PC-3 (cell line): ENCODE measurements around the gene BSN.

Experiments used
- CTCF ChIP-seq: fragments of 300-600 bp; sonication (generic); conservative IDR thresholded peaks from 2 replicates; pipeline ENCODE4 v1.5.1; 2017; ENCODE audit warnings: antibody characterized with exemption, low read depth, mild to moderate bottlenecking, low read length
- EZH2phosphoT487 ChIP-seq: fragments of 300-600 bp; sonication (generic); IDR thresholded peaks from 2 replicates; pipeline ENCODE4 v1.6.1; 2018; ENCODE audit warnings: mild to moderate bottlenecking, antibody characterized with exemption, low read length, borderline replicate concordance

GRCh38 chr3:49628249-49628648, 74.0 kb downstream of the BSN start:
- TF ChIP-seq CTCF, result no peak
- TF ChIP-seq EZH2phosphoT487, result no peak
